ENCODE results near the gene PCBP1.
"Not testable (repeated sequence)": the region's sequence is repeated elsewhere in the genome, so short reads cannot be mapped to it uniquely, and the experiment has no call there.

Gene PCBP1

DNA sequence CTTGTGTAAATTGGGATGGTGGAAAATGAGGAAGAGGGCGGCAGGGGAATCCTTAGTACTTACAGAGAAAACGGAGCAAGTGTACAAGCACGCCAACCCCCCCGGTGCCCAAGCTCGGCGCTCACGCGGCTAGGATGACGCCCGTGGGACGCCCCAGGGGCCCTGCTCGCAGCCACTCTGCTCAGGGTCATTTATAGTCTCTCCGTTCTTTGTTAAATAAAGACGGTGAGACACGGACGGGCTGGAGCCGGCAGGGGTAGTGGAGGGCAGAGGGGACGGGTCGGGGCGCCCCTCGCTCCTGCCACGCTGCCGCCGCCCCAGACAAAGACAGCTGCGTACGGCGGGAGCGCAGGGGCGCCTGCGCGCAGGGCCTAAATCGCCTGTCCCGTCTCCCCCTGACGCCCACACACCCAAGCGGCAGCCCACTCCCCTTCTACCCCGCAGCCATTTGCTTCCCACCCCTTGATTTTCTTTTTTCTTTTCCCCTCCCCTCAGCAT lies 37.8 kb downstream of the PCBP1 start:
- DNase-seq (ENCODE audit: low spot score), result peak; percentile 48

DNA sequence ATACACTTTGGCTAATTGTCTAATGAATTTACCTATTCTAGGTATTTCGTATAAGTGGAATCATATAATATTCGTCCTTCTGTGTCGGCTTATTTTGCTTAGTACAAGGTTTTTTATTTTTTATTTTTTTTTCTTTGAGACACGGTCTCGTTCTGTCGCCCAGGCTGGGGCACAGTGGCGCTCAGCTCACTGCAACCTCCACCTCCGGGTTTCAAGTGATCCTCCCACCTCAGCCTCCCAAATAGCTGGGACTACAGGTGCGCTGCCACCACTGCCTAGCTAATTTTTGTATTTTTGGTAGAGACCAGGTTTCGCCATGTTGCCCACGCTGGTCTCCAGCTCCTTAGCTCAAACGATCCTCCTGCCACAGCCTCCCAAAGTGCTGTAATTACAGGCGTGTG lies 38.2 kb downstream of the PCBP1 start:
- no peak for DNase-seq (ENCODE audit: low spot score)

DNA sequence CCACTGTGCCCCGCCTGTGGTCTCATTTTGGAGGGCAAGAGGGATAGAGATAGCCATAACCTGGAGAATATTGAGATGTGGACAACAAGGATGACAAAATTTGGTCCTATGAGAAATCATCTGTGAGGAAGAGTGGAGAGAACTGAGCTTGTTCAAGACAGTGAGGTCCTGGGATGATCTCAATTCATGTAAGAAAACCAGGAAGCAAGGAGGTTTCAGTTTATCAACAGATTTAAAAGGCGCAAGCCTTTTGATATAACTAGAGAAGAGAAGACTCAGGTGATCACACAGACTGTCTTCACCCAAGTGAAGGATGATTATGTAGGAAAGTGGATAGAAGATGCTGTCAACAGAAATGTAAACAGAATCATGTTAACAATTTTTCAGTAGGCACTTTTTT lies 39.1 kb downstream of the PCBP1 start:
- DNase-seq (ENCODE audit: low spot score), result no peak

- no peak for DNase-seq (ENCODE audit: low spot score)
Observed at GRCh38 chr2:70128005-70128404, 40.7 kb downstream of the PCBP1 start.

DNA sequence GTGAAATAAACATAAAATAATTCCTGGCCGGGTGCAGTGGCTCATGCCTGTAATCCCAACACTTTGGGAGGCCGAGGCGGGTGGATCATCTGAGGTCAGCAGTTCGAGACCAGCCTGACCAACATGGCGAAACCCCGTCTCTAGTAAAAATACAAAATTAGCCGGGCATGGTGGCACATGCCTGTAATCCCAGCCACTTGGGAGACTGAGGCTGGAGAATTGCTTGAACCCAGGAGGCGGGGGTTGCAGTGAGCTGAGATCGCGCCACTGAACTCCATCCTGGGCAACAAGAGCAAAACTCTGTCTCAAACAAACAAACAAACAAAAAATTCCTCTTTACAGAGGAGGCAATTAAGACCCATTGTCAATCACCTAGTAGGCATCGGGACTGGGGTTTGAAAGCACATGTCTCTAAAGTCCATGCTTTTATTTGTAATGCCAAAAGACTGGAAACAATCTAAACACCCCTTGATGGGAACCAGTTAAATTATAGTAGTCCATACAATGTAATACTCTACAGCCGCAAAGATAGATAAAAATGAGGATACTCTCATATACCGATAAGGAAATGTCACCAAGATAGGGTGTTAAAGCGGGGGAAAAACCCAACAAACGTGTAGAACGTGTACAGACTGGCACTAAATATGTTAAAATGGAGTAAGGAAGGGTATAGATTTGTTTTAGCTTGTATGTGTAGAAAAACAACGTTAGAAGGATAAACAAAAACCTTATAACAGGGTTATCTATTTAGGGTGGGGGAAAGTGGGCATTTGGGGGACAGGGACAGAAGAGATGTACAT lies 44.3 kb downstream of the PCBP1 start:
- not testable (repeated sequence) for DNase-seq (ENCODE audit: low spot score)

- DNase-seq (ENCODE audit: low spot score), result peak; percentile 53
Observed at GRCh38 chr2:70132244-70133126, 45.2 kb downstream of the PCBP1 start.

GRCh38 chr2:70133127-70133452 lies 45.8 kb downstream of the PCBP1 start:
- no peak for DNase-seq (ENCODE audit: low spot score)

- no peak for DNase-seq (ENCODE audit: low spot score)
Observed at GRCh38 chr2:70133491-70134322, 46.4 kb downstream of the PCBP1 start.

DNA sequence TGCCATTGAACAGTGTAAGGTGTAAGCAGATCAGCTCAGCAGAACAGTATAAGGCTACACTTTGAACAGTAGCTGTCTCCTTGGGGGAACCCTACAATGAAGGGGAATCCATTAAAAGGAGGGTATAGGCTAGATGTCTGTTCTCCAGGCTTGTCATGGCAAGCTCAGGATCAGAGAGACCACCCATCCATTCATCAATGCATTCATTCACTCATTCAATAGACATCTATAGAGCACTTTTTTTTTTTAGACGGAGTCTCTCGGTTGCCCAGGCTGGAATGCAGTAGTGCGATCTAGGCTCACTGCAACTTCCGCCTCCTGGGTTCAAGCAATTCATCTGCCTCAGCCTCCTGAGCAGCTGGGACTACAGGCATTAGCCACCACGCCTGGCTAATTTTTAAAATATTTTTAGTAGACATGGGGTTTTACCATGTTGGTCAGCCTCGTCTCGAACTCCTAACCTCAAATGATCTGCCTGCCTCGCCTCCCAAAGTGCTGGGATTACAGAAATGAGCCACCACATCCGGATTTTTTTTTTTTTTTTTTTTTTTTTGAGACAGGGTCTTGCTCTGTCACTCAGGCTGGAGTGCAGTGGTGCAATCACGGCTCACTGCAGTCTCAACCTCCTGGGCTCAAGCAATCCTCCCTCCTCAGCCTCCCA lies 47.2 kb downstream of the PCBP1 start:
- DNase-seq (ENCODE audit: low spot score), result not testable (repeated sequence)
